Epidermal melanocyte (primary cell): ENCODE data around the gene TMEM140.
A peak's percentile ranks its signal among the peaks of the same experiment; 100 is the strongest.
"Not testable (repeated sequence)": the region's sequence is repeated elsewhere in the genome, so short reads cannot be mapped to it uniquely, and the experiment has no call there.

Source experiments
- DNase-seq: peaks from one replicate; pipeline ENCODE4 v3.0.0; 2011; ENCODE audit warnings: low spot score; ENCODE audit not compliant: insufficient read length

The TMEM140 gene

DNA sequence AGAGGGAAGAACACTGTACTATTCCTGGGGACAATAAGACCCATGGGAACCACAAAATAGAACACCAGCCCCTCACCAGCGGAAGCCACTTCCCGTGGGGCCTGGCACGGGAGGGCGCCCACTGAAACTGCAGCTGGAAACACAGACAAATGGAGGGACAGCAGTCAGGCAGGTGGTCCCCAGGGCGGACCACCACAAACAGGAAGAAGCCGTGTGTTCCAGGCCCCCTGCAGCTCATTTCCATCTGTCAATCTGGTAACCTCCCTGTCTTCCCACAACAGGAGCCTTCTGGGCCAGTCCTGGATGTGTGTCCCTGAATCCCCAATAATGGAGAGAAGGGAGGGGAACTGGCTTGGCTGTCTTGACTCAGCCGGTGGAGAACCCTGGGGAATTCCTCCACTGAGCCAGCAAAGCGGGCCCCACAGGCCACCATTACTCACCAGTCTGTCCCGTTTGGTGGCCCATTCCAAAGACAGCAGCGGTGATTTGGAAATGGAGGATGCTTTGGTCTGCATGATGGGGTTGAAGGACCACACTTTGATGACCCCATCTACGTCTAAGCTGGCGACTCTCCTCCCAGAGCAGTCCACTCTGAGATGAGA lies 46.7 kb downstream of the TMEM140 start:
- no peak for DNase-seq

DNA sequence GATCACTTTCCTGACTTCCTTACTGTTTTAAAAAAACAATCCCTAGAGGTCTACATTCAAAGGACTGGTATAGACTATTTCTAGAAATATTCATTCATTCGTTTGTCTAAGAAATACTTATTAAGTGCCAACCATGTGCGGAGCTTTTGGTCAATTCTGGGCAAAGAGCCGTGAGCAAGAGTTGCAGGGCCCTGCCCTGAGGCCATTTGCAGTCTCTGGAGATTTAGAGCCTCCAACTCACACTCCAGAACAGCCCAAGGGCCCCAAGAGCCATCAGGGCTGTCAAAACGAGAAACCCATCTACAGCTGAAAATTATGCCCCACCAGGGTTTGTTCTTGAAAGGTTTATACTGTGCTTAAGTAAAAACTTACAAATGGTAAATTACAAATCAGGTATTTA lies 47.3 kb downstream of the TMEM140 start:
- DNase-seq = no peak

DNA sequence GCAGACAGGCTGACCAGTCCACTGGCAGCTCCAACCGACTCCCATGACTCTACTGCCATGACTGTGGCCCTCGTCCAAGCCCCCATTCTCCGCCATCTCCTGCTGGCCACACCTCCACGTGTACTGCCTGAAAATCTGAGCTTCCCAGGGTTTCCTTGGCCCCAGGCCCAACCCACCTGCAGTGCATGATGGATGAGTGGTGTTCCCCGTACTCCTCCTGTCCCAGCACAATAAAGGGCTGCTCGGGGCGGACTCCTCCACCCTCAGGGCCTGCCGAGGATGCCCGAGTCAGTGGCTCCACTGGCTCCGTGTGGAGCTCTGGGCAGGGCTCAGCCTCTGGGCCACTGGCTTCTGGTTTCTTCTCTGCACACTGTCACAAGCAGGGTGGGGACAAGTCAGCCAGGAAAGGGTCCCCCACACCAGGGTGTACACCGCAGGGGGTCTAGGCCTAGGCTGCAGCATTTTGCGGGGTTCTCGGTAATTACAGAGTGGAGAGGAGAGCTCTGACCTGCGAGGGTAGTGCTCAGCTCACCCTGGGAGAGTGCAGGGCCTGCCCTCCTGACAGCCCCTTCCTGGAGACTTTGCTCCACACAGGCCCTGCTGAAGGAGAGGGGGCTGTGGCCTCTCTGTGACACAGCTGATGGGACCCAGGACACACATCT lies 48.2 kb downstream of the TMEM140 start:
- no peak for DNase-seq

DNA sequence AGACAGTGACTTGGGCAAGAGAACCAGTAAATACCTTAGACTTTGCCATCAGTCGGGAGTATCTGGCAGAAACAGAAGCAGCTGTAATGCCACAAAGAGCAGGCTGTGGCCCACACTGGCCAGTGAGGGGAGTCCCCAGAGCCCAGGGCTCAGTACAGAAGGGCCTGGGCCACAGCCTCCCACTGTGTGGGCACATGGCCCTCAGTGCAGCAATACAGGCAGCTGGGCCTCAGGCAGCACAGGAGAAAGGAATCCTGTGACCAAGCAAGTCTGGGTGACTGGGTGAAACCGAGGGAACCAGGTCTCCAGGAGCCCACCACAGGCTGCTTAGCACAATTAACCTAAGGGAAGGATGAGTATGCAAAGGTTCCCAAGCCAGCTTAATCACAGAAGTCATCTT lies 49.5 kb downstream of the TMEM140 start:
- DNase-seq = no peak

DNA sequence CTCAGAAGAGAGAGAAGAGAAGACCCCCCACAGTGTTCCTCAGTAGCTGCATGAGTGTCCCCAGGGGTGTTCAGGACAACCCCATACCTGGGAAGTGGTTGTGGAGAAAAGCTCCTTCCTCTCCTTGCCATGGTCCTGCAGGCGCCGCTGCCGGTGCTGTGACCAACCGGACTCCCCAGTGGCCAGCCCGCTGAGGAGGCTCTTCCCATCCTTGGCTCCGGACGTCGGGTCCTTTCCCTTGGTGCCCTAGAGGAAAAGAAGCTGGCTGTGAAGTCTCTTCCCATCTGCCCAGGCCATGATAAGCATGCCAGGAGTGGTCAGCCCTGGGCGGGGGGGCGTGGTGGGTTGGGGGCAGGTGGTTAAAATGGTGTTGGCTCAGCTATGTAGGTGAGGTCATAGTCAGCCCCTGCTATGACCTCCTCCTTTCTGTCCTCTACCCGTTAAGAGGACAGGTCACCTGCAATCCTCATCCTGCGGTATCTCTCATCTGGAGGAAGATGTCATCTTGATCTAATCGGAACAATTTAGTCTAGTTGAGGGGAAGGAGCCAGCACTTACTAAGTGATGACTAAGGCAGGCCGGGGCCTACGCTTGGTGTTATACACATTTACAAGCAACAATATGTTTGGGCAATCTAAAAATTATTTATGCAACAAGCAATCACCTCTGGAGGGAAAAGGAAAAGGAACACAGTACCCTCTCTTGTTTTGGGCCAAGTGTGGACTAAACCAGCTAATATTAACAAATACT lies 50.2 kb downstream of the TMEM140 start:
- no peak for DNase-seq

DNA sequence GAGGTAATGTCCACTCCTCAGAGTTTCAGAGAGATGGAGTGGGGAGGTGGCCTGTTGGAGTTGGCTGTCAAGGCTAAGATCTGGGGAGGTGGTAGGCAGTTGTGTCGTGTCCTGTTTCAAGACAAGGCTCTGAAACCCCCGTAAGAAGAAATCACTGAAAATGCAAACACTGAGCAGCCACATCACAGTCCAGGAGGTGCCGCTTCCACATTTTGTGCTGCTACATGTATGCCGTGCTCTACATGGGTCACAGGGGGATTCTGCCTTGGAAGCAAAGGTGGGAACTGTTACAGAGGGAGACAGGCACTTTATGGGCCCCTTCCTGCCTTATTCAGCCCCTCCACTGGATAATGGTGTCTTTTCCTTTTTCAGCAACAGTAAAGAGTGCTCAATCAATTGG lies 51.6 kb downstream of the TMEM140 start:
- DNase-seq = no peak

DNA sequence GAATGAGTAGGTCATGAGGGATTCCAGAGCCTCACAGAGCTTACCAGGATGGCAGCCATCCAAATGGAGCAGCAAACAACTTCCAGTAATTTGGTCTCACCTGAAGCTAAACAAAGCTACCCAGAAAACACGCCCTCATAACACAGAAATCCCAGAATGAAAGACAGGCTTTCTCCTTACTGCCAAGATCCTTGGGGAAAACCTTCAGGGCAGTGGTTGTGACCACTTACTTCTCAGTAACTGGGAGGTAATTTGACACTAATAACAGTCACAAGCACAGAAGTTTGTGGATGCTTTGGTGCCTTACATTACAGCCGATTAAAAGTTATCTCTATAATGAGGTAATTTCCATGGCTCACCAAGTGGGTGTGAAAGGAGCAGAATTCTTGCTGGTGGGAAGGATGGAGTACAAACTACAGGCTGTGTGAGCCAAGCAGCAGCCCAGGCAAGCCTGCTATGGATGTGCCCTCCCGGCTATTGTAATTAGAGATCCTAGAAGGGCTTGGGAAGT lies 53.0 kb downstream of the TMEM140 start:
- no peak for DNase-seq

DNA sequence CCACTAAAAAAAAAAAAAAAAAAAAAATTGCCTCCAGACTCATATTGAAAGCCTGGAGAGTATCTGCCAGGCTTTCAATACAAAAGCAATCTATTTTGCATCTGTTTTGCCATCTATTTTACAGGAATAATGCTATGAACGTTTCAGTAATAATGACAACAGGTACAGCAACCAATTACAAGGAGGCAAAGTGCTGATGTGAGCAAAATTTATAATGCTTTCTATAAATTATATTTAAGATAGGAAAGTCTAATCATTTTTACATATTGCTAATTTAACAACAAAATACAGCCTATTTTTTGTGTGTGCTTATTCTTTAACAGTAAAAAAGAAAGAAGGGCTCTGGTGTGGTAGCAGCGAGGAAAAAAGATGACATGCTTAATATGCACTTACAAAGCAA lies 53.5 kb downstream of the TMEM140 start:
- no peak for DNase-seq

DNA sequence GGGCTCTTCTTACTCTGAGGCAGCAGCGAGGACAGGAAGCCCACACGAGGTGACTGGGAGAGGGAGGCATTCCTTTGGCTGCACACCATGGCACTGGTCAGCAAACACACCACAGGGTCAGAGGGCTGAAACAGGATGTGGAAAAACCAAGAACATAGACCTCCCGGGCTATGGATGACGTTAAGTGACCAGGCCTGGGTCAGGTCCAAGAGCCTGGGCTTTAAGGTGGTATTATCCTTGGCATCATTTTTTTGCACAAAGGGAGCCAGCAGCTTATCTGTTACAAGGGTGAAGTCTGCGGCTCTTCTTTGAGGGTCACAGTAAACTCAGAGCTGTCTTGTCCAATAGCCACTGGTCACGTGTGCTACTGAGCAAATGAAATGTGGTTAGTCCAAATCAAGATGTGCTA lies 56.5 kb downstream of the TMEM140 start:
- DNase-seq = no peak

DNA sequence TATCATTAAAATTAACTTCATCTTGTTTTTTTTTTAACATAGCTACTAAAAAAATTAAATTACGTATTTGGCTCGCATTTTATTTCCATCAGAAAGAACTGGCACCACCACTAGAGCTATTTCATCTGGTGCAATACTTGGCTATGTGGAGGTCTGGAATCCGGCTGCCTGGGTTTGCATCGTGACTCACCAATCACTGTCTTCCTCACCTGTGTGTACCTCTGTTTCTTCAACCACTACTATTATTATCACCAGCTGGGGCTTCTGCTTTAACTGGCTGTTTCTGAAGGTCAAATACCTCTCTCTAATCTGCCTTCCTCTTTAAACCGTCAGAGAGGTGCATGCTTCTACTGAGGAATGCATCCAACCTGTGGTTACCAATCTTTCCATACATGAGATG lies 57.0 kb downstream of the TMEM140 start:
- no peak for DNase-seq

DNA sequence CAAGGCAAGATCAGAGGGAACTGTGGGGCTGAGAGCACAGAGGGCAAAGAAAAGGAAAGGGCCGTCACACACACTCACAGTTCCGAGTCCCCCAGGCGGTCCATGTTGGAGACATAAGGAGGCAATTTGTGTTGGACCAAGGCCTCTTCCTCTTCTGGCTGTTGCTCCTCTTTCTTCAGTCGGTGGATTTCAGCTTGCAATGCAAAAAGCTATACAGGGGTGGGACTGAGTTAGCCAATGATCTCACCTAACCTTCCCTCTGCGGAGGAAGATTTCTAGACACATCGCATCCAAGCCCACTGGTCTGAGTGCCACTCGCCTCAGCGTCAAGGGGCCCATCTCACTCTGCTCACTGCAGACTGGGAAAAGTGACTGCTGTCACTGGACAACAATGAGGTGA lies 58.0 kb downstream of the TMEM140 start:
- DNase-seq = no peak

DNA sequence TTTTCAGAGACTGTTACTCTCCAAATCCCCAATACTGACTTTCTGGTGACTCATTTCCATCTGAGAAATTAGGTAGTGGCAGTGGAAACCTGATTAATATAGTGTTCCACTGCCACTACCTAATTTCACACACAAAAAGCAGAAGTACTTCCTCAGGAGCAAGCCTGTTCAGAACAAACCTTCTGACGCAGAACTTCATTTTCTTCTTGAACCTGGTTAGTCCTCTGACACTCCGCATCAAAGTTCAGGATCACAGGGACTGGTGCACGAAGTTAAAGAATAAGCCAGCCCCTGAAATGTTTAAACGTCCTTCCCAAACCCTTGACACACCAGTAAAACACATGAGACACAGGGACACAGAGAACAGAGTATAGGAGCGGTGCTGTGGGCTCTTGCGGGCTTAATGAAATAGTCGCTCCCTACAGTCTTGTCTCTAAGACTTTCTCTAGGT lies 59.1 kb downstream of the TMEM140 start:
- no peak for DNase-seq

DNA sequence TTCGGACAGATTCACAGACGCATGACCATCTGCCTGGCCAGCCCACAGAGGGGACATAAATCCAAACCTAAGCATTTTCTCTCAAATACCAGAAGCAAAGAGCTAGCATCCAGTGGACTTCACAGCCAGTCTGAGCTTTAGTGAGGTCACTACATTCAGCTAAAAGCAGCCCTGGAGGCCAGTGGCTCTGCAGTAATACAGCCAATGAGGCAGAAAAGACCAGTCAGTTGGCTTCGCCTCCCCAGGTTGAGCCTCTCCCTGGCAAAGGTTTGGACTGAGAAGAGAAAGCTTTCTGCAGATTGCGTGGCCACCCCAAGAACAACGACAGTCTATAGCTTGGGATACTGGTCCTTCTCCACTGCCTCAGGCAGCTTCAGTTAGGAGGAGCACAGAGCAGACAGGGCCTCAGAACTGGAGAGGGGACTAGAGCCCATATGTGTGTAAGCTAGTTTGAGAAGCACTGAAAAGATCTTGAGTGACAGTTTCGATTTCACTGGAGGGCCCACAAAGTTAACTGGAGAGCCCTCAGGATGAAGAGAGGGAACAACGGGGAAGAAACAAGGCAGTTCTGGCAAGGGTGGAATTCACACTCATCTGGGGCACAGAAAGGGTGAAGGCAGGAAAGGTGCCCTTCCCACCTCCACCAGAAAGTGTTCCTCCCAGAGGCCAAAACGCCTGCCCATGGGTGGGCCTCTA lies 59.7 kb downstream of the TMEM140 start:
- DNase-seq = no peak

DNA sequence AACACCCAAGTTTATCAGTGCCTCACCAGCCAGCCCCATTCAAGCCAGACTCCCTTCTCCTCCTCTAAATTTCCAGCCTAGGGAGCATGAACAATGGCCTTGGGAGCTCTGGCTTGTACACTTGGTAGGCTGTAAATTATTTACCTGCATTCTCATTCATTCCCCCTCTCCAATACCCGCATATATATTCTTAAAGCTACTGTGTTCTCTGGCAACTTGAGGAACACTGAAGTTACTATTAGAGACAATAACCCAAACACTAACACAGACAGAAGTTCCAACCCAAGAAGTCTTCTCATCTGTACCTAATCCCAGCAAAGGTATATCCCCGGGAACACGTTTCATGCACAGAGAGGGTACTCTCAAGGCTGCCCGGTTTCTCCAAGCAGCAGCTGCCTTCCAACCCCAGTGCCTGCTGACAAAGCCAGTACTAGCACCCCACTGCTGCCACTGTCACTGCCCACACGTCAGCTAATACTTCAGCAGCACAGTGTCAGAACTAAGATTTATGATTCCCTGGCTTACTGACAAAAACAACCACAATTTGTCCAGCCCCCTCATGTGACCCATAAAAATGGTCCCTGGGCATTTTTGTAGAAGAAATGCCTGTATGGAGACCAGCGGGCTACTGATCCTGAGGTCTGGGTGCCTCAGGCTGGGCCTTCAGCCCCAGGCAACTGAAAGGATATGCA lies 60.4 kb downstream of the TMEM140 start:
- DNase-seq = no peak

DNA sequence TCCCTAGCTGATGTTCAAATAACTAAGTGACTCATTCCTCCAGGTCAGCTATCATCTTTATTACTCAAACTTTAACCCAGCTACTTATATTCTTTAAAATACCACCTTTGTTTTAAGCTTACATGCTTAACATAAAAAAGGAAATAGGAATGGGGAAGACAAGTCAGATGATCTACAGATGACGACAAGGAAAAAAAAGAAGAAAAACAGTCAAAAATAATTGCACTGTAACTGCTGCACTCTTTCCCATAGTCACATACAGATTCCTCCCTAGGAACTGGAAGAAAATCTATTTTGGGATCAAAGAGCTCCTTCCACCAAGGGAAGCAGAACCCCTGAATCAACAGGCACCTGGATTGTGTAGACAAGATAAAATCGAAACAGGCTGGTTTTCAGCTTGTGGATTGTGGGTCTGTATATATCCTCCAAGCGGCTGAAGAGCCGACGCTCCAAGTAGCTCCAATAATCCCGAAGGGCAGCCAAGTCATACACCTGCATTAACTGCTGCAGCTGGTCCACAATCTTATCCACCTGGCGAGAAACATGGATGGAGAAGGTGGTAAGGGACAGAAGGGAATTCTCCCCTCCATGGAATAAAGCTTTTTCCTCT lies 61.5 kb downstream of the TMEM140 start:
- no peak for DNase-seq

DNA sequence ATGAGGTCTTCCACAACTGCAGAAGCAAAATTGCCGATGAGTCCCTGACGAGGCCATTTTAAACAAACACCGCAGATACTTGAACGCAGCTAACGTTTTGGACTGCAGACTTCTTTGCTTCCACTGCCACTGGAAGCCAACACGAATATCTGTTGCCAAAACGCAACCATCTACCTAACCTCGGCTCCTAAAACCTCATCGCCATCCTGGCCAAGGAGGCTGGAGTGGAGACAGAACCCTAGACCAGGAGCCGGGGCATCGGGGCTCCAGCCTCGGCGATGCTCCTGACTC lies 63.0 kb downstream of the TMEM140 start:
- no peak for DNase-seq

DNA sequence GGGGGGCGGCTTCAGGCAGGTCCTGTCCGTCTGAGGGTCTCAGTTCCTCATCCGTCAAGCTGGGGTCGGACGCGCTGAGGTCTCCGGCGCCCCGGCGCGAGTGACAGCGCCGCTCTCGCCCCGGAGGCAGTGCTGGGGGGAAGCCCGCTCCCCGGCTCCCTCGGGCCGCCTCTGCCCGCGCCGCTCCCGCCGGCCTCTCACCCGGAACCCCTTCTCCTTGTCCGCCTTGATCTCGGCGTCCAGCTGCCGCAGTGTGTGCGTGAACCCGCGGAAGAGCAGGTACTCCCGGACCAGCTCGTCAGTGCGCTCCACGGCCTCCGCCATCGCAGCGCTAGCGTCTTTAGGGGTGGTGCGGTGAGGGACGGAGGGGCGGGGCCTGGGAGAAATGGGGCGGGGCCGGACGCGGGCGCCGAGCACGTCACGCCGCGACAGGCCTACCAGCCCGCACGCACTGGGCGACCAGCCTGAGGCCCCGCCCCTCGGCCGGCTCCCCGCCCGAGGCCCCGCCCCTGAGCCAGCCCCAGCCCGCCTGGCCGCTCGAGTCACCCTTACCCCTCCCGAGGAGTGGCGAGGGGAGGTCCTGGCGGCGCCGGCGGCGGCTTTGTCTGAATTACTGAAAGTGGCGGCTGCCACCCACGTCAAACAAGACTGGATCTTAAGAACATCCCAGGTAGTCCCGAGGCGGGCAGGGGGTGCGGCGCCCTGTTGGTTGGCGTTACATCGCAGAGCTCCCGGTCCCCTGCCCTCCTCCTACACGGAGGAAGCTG lies 63.5 kb downstream of the TMEM140 start, which contains the start of gene WDR91:
WDR91 (minus strand) TSS at position 348 of the 767 bp plus-strand sequence; CDS start at position 324, 24 bp downstream.
- DNase-seq = peak; percentile 95

DNA sequence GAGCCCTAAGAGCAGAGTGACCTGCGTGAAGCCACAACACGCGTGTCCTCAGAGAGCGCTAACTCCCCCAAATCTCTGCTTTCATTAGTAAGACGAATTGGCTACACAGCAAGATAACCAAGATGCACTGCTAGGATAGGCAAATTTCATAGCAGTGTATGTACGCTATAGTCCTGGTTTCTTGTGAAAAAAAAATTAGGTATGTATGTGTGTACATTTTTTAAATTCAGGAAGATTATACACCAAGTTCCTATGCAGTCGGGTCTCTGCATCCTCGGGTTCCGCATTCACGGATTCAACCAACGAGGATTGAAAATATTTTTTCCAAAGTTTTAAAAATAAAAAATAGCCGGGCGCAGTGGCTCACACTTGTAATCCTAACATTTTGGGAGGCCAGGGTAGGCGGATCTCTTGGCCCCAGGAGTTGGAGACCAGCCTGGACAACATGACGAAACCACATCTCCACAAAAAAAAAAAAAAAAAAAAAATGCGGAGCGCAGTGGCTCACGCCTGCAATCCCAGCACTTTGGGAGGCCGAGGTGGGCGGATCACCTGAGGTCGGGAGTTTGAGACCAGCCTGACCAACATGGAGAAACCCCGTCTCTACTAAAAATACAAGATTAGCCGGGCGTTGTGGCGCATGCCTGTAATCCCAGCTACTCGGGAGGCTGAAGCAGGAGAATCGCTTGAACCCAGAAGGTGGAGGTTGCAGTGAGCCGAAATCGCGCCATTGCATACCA lies 64.2 kb downstream of the TMEM140 start:
- DNase-seq = not testable (repeated sequence)

DNA sequence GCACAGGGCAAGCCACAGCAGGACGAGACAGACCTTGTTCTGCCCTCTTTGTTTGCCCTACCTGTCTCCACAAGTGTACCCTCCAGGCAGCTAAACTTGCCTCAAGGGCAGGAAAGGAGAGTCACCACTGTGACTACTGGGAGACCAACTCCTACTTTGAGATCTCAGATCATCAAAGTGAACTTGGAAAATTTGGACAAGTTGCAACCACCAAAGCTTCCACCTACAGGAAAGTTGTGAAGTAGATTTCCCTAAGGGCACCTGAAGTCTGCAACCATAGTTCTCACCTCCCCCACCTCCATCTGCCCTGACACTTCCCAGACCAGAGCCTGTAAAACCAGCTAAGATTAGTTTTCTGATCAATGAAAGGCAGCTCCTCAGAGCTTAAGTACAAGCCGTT lies 66.0 kb downstream of the TMEM140 start:
- no peak for DNase-seq
